Hematopoietic multipotent progenitor cell treated with erythropoietin and hydrocortisone succinate and interleukin-3 and kit ligand, for 4 days (in vitro differentiated cells): ENCODE measurements around the gene HDGFL1.

Experiments
- DNase-seq: peaks from one replicate; pipeline ENCODE4 v3.0.0-alpha.2; 2015

The HDGFL1 gene

GRCh38 chr6:22593895-22594294 is 24.5 kb downstream of the HDGFL1 start:
- DNase-seq = no peak

- DNase-seq = no peak
Measured at GRCh38 chr6:22596011-22596410, 26.6 kb downstream of the HDGFL1 start.

GRCh38 chr6:22598339-22598738 is 29.0 kb downstream of the HDGFL1 start:
- DNase-seq = no peak

GRCh38 chr6:22600059-22600458 is 30.7 kb downstream of the HDGFL1 start:
- no peak for DNase-seq

GRCh38 chr6:22601984-22602383 is 32.6 kb downstream of the HDGFL1 start:
- peak; percentile 6 for DNase-seq

- no peak for DNase-seq
Measured at GRCh38 chr6:22605736-22606135, 36.4 kb downstream of the HDGFL1 start.

GRCh38 chr6:22610127-22610526 is 40.8 kb downstream of the HDGFL1 start:
- no peak for DNase-seq

- DNase-seq = peak; percentile 32
Measured at GRCh38 chr6:22612236-22612635, 42.9 kb downstream of the HDGFL1 start.

- no peak for DNase-seq
Measured at GRCh38 chr6:22613051-22613450, 43.7 kb downstream of the HDGFL1 start.

GRCh38 chr6:22613695-22614094 is 44.3 kb downstream of the HDGFL1 start:
- no peak for DNase-seq

GRCh38 chr6:22614547-22614946 is 45.2 kb downstream of the HDGFL1 start:
- no peak for DNase-seq

GRCh38 chr6:22621028-22621427 is 51.7 kb downstream of the HDGFL1 start:
- DNase-seq = no peak
